GM23338 (cell line): ENCODE results near the gene HSP90B1. TPM values are rescaled to one million over a fixed set of nuclear protein-coding genes. Genes with fewer than 3 reads are reported as not detected.
A peak's percentile ranks its signal among the peaks of the same experiment; 100 is the strongest.

Experiments used
- ATAC-seq: fragments of 200-7000 bp; cut with Tn5 transposase; 3 replicates; pipeline ENCODE4 v1.9.1; 2020
- DNase-seq: peaks from one replicate; pipeline ENCODE4 v3.0.0-alpha.2; 2015; ENCODE audit warnings: low spot score
- H2AFZ ChIP-seq: fragments of 200-600 bp; sonication (generic); 2 replicates; pipeline ENCODE4 v1.8.0; 2016; ENCODE audit warnings: antibody characterized with exemption, mild to moderate bottlenecking, moderate library complexity
- H3F3A ChIP-seq: fragments of 200-600 bp; sonication (generic); replicated peaks from 2 replicates; pipeline ENCODE4 v1.8.0; 2017; ENCODE audit warnings: antibody characterized with exemption, mixed run types, low read depth
- H3K27ac ChIP-seq: fragments of 200-600 bp; sonication (generic); 2 replicates; pipeline ENCODE4 v1.6.1; 2016; ENCODE audit warnings: low read depth
- H3K27me3 ChIP-seq: fragments of 200-600 bp; sonication (generic); 2 replicates; pipeline ENCODE4 v1.8.0; 2016; ENCODE audit warnings: mild to moderate bottlenecking, mixed run types, moderate library complexity; ENCODE audit not compliant: insufficient read depth
- H3K36me3 ChIP-seq: fragments of 200-600 bp; sonication (generic); 2 replicates; pipeline ENCODE4 v1.8.0; 2016; ENCODE audit warnings: mild to moderate bottlenecking; ENCODE audit not compliant: insufficient read depth
- H3K4me1 ChIP-seq: fragments of 200-600 bp; sonication (generic); 2 replicates; pipeline ENCODE4 v1.8.0; 2016; ENCODE audit warnings: mild to moderate bottlenecking, moderate library complexity; ENCODE audit not compliant: insufficient read depth
- H3K4me2 ChIP-seq: fragments of 200-600 bp; sonication (generic); 2 replicates; pipeline ENCODE4 v1.7.1; 2017; ENCODE audit warnings: mixed run types
- H3K4me3 ChIP-seq: fragments of 200-600 bp; sonication (generic); 2 replicates; pipeline ENCODE4 v1.6.1; 2016; ENCODE audit warnings: mixed run types
- H3K79me2 ChIP-seq: fragments of 200-600 bp; sonication (generic); replicated peaks from 2 replicates; pipeline ENCODE4 v1.8.0; 2017; ENCODE audit warnings: mild to moderate bottlenecking; ENCODE audit not compliant: insufficient read depth
- H3K9me2 ChIP-seq: fragments of 200-600 bp; sonication (generic); 2 replicates; pipeline ENCODE4 v1.8.0; 2017; ENCODE audit not compliant: insufficient read depth
- H4K20me1 ChIP-seq: fragments of 200-600 bp; sonication (generic); replicated peaks from 2 replicates; pipeline ENCODE4 v1.8.0; 2017; ENCODE audit warnings: mild to moderate bottlenecking; ENCODE audit not compliant: insufficient read depth
- H3K27ac Mint-ChIP-seq: 2 replicates; pipeline ENCODE4 v1.8.0; 2020; ENCODE audit warnings: inconsistent platforms, mild to moderate bottlenecking, moderate library complexity, mixed read lengths
- H3K27me3 Mint-ChIP-seq: 3 replicates; pipeline ENCODE4 v1.8.0; 2022; ENCODE audit warnings: low read depth, mild to moderate bottlenecking, moderate library complexity, mixed read lengths, inconsistent platforms; ENCODE audit not compliant: insufficient read depth, poor library complexity
- H3K36me3 Mint-ChIP-seq: 3 replicates; pipeline ENCODE4 v1.8.0; 2021; ENCODE audit warnings: low read depth, mild to moderate bottlenecking, inconsistent platforms, moderate library complexity, mixed read lengths
- H3K4me1 Mint-ChIP-seq: 3 replicates; pipeline ENCODE4 v1.8.0; 2020; ENCODE audit warnings: mild to moderate bottlenecking, inconsistent platforms, mixed read lengths
- H3K4me3 Mint-ChIP-seq: 3 replicates; pipeline ENCODE4 v1.8.0; 2021; ENCODE audit warnings: moderate library complexity, mild to moderate bottlenecking, inconsistent platforms, mixed read lengths
- H3K9me3 Mint-ChIP-seq: 3 replicates; pipeline ENCODE4 v1.8.0; 2020; ENCODE audit warnings: moderate library complexity, mild to moderate bottlenecking, inconsistent platforms, mixed read lengths
- REST ChIP-seq: IDR thresholded peaks from one replicate; pipeline ENCODE4 v1.6.1; 2018; ENCODE audit warnings: antibody characterized with exemption; ENCODE audit not compliant: unreplicated experiment
- STAT1 ChIP-seq: IDR thresholded peaks from one replicate; pipeline ENCODE4 v1.6.1; 2016; ENCODE audit warnings: antibody characterized with exemption; ENCODE audit not compliant: unreplicated experiment
- ZNF114 ChIP-seq: fragments of 250-450 bp; sonication (Bioruptor Pico); IDR thresholded peaks from 2 replicates; pipeline ENCODE4 v1.5.0; 2020; ENCODE audit warnings: mild to moderate bottlenecking, moderate library complexity
- ZNF462 ChIP-seq: fragments of 250-450 bp; sonication (Bioruptor Pico); IDR thresholded peaks from 2 replicates; pipeline ENCODE4 v1.5.0; 2020; ENCODE audit warnings: mild to moderate bottlenecking, moderate library complexity
- polyA plus RNA-seq: library from polyadenylated mRNA; unstranded; fragments of >200 nt; fragmentation: Nextera tagmentation; extraction: Ambion mirVana; gene quantifications from 2 replicates; pipeline ENCODE4 v1.2.1, GENCODE V29; 2016
- total RNA-seq: library from RNA; depleted of rRNA; stranded (reverse); fragments of >200 nt; shearing (Covaris generic); gene quantifications from 2 replicates; pipeline ENCODE4 v1.2.3, GENCODE V29; 2014

Gene HSP90B1
- total and polyA plus RNA-seq, 2 experiments from 2014 or later = 605 to 1,312 TPM

- no peak for TF ChIP-seq ZNF462 (CRISPR knock-in tag)
These were observed 22.3 kb downstream of the HSP90B1 start (continued) for GRCh38 chr12:103952497-103952896.

GRCh38 chr12:103955811-103956508 is 25.8 kb downstream of the HSP90B1 start:
- Mint-ChIP-seq H3K36me3 (peaks cover 28% of the 10 kb centered on the region), H3K9me3 (no peaks in the 10 kb centered on the region), H3K27me3 (peaks cover 11% of the 10 kb centered on the region), H3K4me1 (peaks cover 15% of the 10 kb centered on the region), H3K4me3 (peak overlapping the region; percentile 87), H3K27ac (peak overlapping the region; percentile 97)
- Histone ChIP-seq H3K4me1 (peaks cover 9% of the 10 kb centered on the region), H4K20me1 (peaks cover 18% of the 10 kb centered on the region), H2AFZ (peak overlapping the region; percentile 91), H3F3A (peaks cover 8% of the 10 kb centered on the region; the same call in 1 of the 2 replicates), H3K4me3 (peak overlapping the region; percentile 94), H3K9me2 (no peaks in the 10 kb centered on the region), H3K27me3 (no peaks in the 10 kb centered on the region), H3K27ac (peak overlapping the region; percentile 99), H3K79me2 (peaks cover 47% of the 10 kb centered on the region), H3K4me2 (peak overlapping the region; percentile 78), H3K36me3 (peaks cover 20% of the 10 kb centered on the region; the same call in 1 of the 2 replicates)
- DNase-seq (no peak), ATAC-seq (peak; percentile 18)
- TF ChIP-seq REST (no peak), ZNF114 (CRISPR knock-in tag) (no peak), STAT1 (no peak), ZNF462 (CRISPR knock-in tag) (no peak)
